Stomach (tissue), 4 donors: ENCODE data around the gene LGI1.
"Not testable (repeated sequence)": the region's sequence is repeated elsewhere in the genome, so short reads cannot be mapped to it uniquely, and the experiment has no call there.

ENCODE experiments used
- POLR2A ChIP-seq, 4 donors: fragments of 450-650 bp; IDR thresholded peaks; one replicate each; pipeline ENCODE4 v1.6.1; 2016; ENCODE audit warnings: antibody characterized with exemption in 4 of 4, control low read depth in 2 of 4, mild to moderate bottlenecking in 1 of 4, moderate library complexity in 1 of 4
- POLR2AphosphoS5 ChIP-seq, 3 donors: sonication (generic); formaldehyde crosslinking; IDR thresholded peaks; one replicate each; pipeline ENCODE4 v1.6.1; 2016; ENCODE audit warnings: antibody characterized with exemption in 3 of 3
- TF ChIP-seq, protein P1 (sequence below), 7 experiments: fragments of 450-650 bp in 4 of 7; fragments of 200-600 bp in 3 of 7; sonication (generic) in 3 of 7; IDR thresholded peaks; one replicate each; pipeline ENCODE4 v1.5.1; 2016 to 2019; ENCODE audit warnings: antibody characterized with exemption in 7 of 7, control low read depth in 2 of 7, mild to moderate bottlenecking in 1 of 7

DNA sequence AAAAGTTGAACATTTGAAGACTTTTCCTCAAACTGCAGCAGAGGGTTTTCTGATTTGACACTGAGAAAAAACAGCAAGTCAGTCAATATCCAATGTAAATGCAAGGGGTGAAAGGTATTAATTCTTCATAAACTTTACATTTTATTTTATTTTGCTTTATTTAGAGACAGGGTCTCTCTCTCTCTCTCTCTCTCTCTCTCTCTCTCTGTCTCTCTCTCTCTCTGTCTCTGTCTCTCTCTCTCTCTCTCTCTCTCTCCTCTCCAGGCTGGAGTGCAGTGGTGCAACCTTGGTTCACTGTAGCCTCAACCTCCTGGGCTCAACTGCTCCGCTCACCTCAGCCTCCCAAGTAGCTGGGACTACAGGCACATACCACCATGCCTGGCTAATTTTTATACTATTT is 73.3 kb downstream of the LGI1 start:
- TF ChIP-seq, protein P1, sequence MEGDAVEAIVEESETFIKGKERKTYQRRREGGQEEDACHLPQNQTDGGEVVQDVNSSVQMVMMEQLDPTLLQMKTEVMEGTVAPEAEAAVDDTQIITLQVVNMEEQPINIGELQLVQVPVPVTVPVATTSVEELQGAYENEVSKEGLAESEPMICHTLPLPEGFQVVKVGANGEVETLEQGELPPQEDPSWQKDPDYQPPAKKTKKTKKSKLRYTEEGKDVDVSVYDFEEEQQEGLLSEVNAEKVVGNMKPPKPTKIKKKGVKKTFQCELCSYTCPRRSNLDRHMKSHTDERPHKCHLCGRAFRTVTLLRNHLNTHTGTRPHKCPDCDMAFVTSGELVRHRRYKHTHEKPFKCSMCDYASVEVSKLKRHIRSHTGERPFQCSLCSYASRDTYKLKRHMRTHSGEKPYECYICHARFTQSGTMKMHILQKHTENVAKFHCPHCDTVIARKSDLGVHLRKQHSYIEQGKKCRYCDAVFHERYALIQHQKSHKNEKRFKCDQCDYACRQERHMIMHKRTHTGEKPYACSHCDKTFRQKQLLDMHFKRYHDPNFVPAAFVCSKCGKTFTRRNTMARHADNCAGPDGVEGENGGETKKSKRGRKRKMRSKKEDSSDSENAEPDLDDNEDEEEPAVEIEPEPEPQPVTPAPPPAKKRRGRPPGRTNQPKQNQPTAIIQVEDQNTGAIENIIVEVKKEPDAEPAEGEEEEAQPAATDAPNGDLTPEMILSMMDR (IDR thresholded peaks at IDR 0.05) = not testable (repeated sequence)
- TF ChIP-seq POLR2AphosphoS5, POLR2A (IDR thresholded peaks at IDR 0.05): not testable (repeated sequence)
